Skin epidermis (tissue), 12 donors: ENCODE data around the gene IRF8.

Source experiments
- H3K27ac ChIP-seq, 21 experiments: fragments of 200-600 bp; sonication (generic) in 11 of 21; one replicate each; pipeline ENCODE4 v1.5.0; 2020; ENCODE audit warnings: mild to moderate bottlenecking in 3 of 21, inconsistent platforms in 2 of 21, moderate library complexity in 2 of 21
- H3K4me3 ChIP-seq, 7 experiments: fragments of 200-600 bp; sonication (generic) in 2 of 7; one replicate each; pipeline ENCODE4 v1.5.0; 2020; ENCODE audit warnings: inconsistent platforms in 2 of 7, mild to moderate bottlenecking in 2 of 7, moderate library complexity in 1 of 7

IRF8 gene

GRCh38 chr16:85909932-85910853, 11.2 kb downstream of the IRF8 start:
- Histone ChIP-seq H3K27ac (peak overlapping the region in 4 of 21 experiments; percentile 2 to 35 (median 28)), H3K4me3 (no peak overlapping the region)

- no peak overlapping the region for H3K4me3 ChIP-seq
- peak overlapping the region in 2 of 21 experiments; percentile 35 to 52 for H3K27ac ChIP-seq
Observed at GRCh38 chr16:85910854-85911247, 11.9 kb downstream of the IRF8 start.

GRCh38 chr16:85911251-85911930, 12.4 kb downstream of the IRF8 start:
- H3K4me3 ChIP-seq: no peak overlapping the region
- peak overlapping the region in 2 of 21 experiments; percentile 46 to 52 for H3K27ac ChIP-seq

- H3K27ac ChIP-seq: peak overlapping the region in 2 of 21 experiments; percentile 46 to 52
Observed at GRCh38 chr16:85912211-85912974, 13.4 kb downstream of the IRF8 start.

GRCh38 chr16:85913141-85913601, 14.2 kb downstream of the IRF8 start:
- peak overlapping the region in 2 of 21 experiments; percentile 45 to 46 for H3K27ac ChIP-seq
- no peak overlapping the region for H3K4me3 ChIP-seq

More at GRCh38 chr16:85912211-85912974, 13.4 kb downstream of the IRF8 start:
- H3K4me3 ChIP-seq: no peak overlapping the region

GRCh38 chr16:85913688-85914422, 14.9 kb downstream of the IRF8 start:
- Histone ChIP-seq H3K4me3 (no peak overlapping the region), H3K27ac (no peak overlapping the region)

- H3K4me3 ChIP-seq: no peak overlapping the region
- H3K27ac ChIP-seq: peak overlapping the region in 1 of 21 experiments; percentile 70
Observed at GRCh38 chr16:85914423-85914794, 15.4 kb downstream of the IRF8 start.

- no peak overlapping the region for H3K4me3 ChIP-seq
- peak overlapping the region in 1 of 21 experiments; percentile 70 for H3K27ac ChIP-seq
Observed at GRCh38 chr16:85915125-85915845, 16.3 kb downstream of the IRF8 start.

GRCh38 chr16:85916141-85916890, 17.4 kb downstream of the IRF8 start:
- H3K27ac ChIP-seq: no peak overlapping the region

GRCh38 chr16:85917012-85917411, 18.1 kb downstream of the IRF8 start:
- no peak overlapping the region for H3K27ac ChIP-seq
- no peak overlapping the region for H3K4me3 ChIP-seq

More at GRCh38 chr16:85916141-85916890, 17.4 kb downstream of the IRF8 start:
- H3K4me3 ChIP-seq: no peak overlapping the region

- no peak overlapping the region for H3K4me3 ChIP-seq
- H3K27ac ChIP-seq: no peak overlapping the region
Observed at GRCh38 chr16:85917959-85918358, 19.0 kb downstream of the IRF8 start.

- H3K27ac ChIP-seq: no peak overlapping the region
- no peak overlapping the region for H3K4me3 ChIP-seq
Observed at GRCh38 chr16:85918436-85918835, 19.5 kb downstream of the IRF8 start.

GRCh38 chr16:85919271-85920267, 20.6 kb downstream of the IRF8 start:
- Histone ChIP-seq H3K4me3 (no peak overlapping the region), H3K27ac (no peak overlapping the region)

- Histone ChIP-seq H3K4me3 (no peak overlapping the region), H3K27ac (no peak overlapping the region)
Observed at GRCh38 chr16:85921026-85921425, 22.1 kb downstream of the IRF8 start.

- H3K4me3 ChIP-seq: no peak overlapping the region
- no peak overlapping the region for H3K27ac ChIP-seq
Observed at GRCh38 chr16:85923153-85924021, 24.4 kb downstream of the IRF8 start.

- Histone ChIP-seq H3K27ac (no peak overlapping the region), H3K4me3 (no peak overlapping the region)
Observed at GRCh38 chr16:85924675-85925074, 25.7 kb downstream of the IRF8 start.
